Ramos (cell line): ENCODE measurements around the gene SPDL1.

Source experiments
- in situ Hi-C: fragments of 300-500 bp; cut with MboI; formaldehyde crosslinking; loops from one replicate; pipeline ENCODE4 v1.14.3; 2022; ENCODE audit warnings: low sequenced_read_pairs; ENCODE audit not compliant: unreplicated experiment

SPDL1 gene

DNA sequence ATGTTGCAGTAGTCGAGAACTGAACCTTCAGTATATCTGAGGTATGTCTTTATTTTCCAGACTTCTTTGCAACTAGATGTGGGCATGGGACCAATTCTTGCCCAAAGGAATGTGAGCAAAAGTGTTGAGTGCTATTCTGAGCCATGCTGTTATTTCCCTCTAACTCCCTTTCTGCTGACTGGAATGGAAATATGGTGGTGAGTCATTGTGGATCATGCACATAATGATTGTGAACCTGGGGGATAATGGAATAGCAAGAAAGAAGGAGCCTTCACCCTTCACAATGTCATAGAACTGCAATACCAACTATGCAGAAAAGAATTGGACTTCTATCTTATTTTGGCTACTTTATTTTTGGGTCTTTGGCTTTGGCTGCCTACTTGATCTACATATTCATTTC, 43.2 kb downstream of the SPDL1 start:
- in situ Hi-C loops = no loop called here

DNA sequence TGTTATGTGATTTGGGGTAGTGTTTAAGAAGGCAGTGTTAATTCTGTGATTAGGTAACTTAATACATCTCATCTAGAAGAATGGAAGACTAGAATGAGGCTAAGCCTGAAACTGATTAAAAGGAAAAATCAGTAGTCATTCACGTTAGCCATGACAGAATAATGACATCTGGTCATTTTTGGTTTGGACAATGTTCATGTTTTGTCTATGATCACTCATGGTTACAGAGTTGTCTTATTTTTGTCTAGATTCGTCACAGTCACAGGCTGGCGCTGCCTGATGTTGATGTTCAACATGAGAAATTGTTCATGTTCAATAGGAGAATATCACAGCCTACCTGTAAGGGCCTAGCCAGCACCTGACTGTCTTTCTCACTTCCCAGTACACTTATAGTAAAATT, 44.0 kb downstream of the SPDL1 start:
- in situ Hi-C loops = no loop called here

- in situ Hi-C loops = no loop called here
Observed at GRCh38 chr5:169628892-169629291, 45.3 kb downstream of the SPDL1 start.

GRCh38 chr5:169629847-169630548, 46.4 kb downstream of the SPDL1 start:
- in situ Hi-C loops = no loop called here

DNA sequence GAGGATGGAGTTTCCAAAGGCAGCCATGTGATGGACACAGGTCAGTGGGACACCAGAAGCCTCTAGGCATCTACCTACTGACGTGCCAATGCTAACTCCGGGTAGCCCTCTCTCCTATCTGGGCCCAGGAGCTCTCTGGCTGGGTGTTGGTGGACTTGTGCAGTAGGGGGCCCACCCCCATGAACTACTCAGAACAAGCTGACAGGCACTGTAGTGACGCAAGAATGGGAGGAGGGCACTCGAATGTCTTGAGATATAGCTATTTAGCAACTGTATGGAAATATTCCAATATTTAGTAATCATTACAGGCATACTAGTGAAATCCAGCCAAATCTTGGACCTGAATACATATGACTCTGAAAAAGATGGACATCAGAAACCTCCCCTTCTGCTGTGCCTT, 47.8 kb downstream of the SPDL1 start:
- in situ Hi-C loops = no loop called here

GRCh38 chr5:169632946-169633345, 49.4 kb downstream of the SPDL1 start:
- in situ Hi-C loops = no loop called here

- in situ Hi-C loops = no loop called here
Observed at GRCh38 chr5:169634606-169635005, 51.0 kb downstream of the SPDL1 start.

DNA sequence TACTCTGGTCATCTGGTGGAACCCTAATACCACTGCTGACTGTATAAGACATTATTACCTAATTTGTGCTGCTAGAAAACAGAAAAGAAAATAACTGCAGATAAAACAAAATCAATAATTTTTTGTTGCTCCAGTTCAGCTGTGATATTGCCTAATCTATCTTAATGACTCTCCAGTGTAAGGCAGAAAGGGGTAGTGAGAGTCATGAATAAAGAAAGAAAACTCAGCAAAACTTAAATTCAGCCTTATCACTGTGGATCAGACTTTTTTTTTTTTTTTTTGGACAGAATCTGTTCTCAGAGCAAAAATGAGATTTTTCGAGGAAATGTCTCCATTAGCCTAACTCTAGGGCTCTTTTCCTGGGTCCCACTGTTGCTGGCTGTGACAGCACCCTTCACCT, 52.4 kb downstream of the SPDL1 start:
- in situ Hi-C loops = no loop called here

DNA sequence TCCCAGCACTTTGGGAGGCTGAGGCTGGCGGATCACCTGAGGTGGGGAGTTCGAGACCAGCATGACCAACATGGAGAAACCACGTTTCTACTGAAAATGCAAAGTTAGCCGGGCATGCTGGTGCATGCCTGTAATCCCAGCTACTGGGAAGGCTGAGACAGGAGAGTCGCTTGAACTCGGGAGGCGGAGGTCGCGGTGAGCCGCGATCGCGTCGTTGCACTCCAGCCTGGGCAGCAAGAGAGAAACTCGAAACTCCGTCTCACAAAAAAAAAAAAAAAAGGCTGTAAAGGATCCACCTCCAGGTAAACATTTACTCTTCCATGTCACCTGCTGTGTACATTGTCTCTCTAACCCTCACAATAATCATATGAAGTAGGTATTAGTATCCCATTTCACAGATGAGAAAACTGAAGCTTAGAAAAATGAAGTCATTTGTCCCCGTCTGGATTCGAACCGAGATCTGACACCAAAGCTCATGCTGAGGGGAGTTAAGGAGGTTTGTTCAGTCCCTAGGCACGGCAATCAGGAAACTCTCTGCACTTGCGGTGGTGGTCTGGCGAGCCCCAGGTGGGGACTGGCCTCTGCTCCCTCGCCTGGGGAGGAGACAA, 53.0 kb downstream of the SPDL1 start:
- in situ Hi-C loops = no loop called here

DNA sequence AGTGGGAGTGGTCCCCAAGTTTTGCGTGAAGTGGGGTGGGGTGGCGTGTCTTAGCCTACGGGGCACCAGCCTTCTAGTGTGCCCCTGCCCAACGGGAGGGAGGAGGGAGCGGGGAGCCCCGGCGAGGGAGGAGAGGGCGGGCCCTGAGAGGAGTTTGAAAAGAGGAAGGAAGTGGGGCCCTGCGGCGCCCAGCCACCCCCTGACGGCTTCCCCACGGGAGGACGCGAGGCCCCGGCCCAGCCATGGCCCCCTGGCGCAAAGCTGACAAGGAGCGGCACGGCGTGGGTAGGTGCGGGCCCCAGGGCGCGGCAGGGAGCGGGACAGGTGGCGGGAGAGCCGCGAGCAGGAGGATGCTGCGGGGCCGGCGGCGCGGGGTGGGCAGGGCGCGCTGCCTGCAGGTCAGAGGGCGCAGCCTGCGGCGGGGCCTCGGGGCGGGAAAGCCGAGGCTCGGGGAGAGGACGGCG, 53.5 kb downstream of the SPDL1 start, which contains the start of gene DOCK2:
TSS of gene DOCK2 (plus strand) at position 191 of the 464 bp plus-strand sequence. CDS start at position 243, 52 bp downstream.
- in situ Hi-C loops = no loop called here

- in situ Hi-C loops = no loop called here
Observed at GRCh38 chr5:169637549-169638121, 54.1 kb downstream of the SPDL1 start.

- in situ Hi-C loops = no loop called here
Observed at GRCh38 chr5:169641253-169641652, 57.7 kb downstream of the SPDL1 start.

GRCh38 chr5:169646856-169647255, 63.3 kb downstream of the SPDL1 start:
- in situ Hi-C loops = no loop called here

- in situ Hi-C loops = no loop called here
Observed at GRCh38 chr5:169647566-169647965, 64.0 kb downstream of the SPDL1 start.

- in situ Hi-C loops = no loop called here
Observed at GRCh38 chr5:169648725-169649310, 65.2 kb downstream of the SPDL1 start.

DNA sequence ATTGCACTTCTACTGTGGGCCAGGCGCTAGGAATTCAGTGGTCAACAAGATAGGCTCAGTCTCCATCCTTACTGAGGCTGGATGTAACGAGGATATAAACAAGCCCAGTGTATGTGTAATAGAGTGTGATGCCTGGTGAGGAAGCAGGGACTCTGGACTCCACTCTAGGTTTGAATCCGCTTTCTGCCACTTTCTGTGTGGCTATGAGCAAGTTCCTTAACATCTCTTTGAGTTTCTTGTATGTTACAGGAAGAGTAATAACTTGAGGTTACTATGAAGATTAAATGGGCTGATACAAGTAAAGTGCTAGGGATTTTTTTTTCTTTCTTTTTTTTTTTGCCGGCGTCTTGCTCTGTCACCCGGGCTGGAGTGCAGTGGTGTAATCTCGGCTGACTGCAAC, 65.9 kb downstream of the SPDL1 start:
- in situ Hi-C loops = no loop called here

DNA sequence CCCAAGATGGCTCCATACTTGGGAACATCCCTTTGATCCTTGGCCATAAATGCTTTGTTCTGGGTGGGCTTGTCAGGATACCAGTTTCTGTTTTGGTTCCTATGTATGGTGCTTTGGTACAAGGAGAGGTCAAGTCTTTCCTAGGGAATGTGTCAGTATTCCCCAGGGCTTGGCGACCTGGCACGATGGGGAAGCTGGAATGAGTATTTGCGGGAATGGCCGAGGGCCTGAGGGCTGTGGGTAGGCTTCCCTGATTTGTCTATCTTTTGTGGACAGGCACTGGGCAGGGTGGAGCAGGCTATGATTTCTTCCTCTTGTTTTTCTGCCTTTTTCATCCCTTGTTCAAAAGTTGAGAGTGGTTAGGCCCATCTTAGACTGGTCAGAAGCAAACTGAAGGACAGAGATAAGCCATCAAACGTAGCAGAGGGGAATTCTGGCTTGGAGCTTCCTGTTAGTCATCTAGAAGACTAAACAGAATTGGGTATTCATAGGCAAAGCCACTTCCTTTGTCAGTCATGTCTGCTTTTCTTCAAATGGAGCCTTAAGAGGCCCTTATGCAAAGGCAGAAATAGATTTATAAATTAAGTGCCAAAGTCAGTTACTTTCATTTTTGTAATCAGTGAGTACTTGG, 67.2 kb downstream of the SPDL1 start:
- in situ Hi-C loops = no loop called here

- in situ Hi-C loops = no loop called here
Observed at GRCh38 chr5:169651526-169651925, 68.0 kb downstream of the SPDL1 start.

GRCh38 chr5:169652057-169652456, 68.5 kb downstream of the SPDL1 start:
- in situ Hi-C loops = no loop called here

DNA sequence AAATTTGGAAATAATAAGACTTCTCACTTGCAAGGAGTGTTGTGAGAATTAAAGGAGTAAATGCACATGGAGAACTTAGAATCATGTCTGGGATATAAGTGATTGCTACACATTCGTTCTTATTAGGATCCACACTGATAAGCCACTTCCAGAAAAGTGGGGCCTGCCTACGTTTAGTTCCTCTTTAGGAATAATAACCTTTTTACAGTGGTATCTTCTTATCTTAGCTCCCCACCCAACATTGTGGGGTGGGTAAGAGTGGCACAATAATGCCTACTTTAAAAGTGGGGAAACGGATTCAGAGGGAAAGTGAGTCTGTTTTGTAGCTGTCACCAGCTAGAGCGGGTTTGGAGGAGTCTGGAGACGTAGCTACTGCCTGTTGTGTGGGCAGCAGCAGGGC, 69.5 kb downstream of the SPDL1 start:
- in situ Hi-C loops = no loop called here
